Cardiac fibroblast (primary cell): ENCODE results near the gene PANX3.

Source experiments
- DNase-seq, 2 donors: peaks; one replicate each; pipeline versions ENCODE4 v3.0.0 to v3.0.0-alpha.2; 2010; ENCODE audit warnings: low read depth in 2 of 2
- H3K4me3 ChIP-seq, 2 donors: replicated peaks in 1 of 2; 1 replicate in 1 of 2; 2 replicates in 1 of 2; pipeline ENCODE4 v1.5.1; 2011; ENCODE audit warnings: low read depth in 2 of 2, low read length in 2 of 2, mild to moderate bottlenecking in 2 of 2, moderate library complexity in 1 of 2
- TF ChIP-seq, protein P1 (sequence below): IDR thresholded peaks from one replicate; pipeline ENCODE4 v1.5.1; 2011; ENCODE audit warnings: low read depth, mild to moderate bottlenecking, low read length, inconsistent platforms

PANX3 gene

DNA sequence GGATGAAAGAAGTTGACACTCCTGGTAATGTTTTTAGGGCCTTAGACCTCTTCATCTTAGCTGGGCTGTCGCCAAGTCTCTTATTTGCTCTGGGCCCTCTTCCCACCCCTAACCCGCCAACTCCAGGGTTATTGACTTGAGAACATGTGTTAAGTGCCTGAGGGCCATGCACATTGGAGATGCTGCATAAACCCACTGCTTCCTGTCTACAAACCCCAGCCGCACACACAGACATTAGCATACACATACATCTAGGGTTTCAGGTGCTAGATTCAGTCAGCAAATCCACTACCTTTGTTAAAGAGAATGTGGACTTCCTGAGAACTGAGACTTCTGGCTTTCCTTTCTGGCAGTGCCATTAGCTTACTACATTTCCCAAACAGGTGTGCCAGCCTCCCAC is 817 bp downstream of the PANX3 start:
- TF ChIP-seq, protein P1, sequence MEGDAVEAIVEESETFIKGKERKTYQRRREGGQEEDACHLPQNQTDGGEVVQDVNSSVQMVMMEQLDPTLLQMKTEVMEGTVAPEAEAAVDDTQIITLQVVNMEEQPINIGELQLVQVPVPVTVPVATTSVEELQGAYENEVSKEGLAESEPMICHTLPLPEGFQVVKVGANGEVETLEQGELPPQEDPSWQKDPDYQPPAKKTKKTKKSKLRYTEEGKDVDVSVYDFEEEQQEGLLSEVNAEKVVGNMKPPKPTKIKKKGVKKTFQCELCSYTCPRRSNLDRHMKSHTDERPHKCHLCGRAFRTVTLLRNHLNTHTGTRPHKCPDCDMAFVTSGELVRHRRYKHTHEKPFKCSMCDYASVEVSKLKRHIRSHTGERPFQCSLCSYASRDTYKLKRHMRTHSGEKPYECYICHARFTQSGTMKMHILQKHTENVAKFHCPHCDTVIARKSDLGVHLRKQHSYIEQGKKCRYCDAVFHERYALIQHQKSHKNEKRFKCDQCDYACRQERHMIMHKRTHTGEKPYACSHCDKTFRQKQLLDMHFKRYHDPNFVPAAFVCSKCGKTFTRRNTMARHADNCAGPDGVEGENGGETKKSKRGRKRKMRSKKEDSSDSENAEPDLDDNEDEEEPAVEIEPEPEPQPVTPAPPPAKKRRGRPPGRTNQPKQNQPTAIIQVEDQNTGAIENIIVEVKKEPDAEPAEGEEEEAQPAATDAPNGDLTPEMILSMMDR, result no peak
- H3K4me3 ChIP-seq, result no peak overlapping the region
- DNase-seq, result no peak

DNA sequence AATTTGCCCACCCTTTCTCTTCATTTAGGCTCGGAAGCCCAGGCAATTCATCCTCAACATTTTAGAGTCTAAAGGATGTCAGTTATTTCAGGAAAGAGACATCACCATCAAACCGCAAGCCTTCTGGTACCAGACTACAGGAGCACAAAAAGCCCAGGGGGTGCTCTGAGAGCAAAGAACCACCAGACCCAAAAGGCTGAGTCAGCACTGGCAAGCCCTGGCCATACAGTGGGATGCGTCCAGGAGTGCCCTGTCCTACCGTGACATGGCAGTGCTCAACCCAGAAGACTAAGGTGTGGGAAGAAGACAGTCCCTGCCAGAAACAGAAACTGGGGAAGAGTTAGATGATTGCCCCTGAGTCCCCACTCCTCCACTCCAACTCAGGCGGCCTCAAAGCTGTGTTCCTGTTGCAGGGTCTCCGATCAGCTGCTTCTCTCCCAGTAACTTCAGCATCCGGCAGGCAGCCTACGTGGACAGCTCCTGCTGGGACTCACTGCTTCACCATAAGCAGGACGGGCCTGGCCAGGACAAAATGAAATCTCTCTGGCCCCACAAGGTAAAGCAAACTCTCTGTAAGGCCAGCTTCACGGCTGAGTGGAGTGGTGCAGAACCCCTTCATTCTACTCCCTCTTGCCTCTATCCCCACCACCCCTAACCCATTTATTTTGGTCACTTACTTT is 1.5 kb downstream of the PANX3 start:
- TF ChIP-seq, protein P1, result no peak
- no peak overlapping the region for H3K4me3 ChIP-seq
- DNase-seq, result peak in 1 of 2 donors; percentile 15

DNA sequence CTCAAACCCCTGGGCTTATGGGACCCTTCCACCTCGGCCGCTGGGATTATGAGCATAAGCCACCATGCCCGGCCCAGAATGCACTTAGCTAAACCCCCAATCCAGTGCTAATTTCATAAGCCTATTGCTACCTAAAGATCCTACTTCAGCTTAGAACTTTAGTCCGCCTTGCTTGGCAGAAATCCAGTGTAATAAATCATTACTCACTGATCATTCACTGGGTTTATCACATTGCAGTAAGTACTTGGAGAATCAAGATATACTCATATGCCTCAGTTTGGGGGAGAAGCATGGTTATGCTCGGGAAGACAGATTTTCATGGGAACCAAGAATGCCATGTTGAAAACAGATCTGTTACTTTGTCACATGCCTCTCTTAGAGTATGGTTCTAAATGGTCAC is 7.6 kb downstream of the PANX3 start:
- no peak for DNase-seq
- TF ChIP-seq, protein P1, result no peak

DNA sequence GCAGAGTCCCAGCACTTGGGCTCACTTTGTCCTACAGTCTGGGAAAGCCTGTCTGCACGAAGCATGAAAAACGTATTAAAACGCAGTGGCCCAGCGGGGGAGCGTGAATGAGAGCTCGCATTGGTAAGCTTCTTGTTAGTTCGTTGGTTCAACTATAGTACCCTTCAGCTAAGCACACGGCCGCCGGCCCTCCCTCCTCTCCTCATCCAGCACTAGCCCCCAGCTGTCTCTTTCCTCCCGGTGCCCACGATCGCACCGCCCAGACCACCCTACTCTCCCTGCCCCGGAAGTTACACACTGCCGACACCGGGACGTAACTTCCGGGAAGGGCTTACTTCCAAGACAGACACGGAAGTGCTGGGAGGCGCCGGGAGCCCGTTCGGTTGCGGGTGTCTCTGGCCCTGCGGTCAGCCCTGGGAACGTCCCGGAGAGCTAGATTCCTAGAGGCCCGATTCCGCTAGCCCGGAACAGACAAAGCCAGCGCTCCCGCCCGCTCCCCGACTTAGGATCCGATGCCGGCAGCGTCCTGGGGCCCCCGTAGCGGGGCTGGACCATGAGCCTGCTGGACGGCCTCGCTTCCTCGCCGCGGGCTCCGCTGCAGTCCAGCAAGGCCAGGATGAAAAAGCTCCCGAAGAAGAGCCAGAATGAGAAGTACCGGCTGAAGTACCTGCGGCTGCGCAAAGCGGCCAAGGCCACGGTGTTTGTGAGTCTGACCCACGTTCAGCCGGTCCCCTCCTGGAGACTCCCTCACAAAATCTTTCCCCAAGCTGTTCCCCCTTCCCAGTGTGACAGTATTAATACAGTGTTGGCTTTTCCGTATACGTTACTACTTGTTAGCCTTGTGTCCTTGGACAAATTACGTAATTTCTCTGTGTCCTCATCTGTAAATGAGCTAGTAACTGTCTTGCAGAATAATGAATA is 11.6 kb downstream of the PANX3 start, which contains the start of gene TBRG1:
Gene TBRG1, plus strand, starts transcription at position 334 of the 921 bp plus-strand sequence. Its CDS starts 220 bp downstream, at position 554.
- DNase-seq, result peak; percentile 89 to 93
- TF ChIP-seq, protein P1, result no peak
- H3K4me3 ChIP-seq, result peak within 1 kb of the TSS; percentile 81 to 87

More for the DNA sequence above, 7.6 kb downstream of the PANX3 start:
- H3K4me3 ChIP-seq, result no peak overlapping the region

DNA sequence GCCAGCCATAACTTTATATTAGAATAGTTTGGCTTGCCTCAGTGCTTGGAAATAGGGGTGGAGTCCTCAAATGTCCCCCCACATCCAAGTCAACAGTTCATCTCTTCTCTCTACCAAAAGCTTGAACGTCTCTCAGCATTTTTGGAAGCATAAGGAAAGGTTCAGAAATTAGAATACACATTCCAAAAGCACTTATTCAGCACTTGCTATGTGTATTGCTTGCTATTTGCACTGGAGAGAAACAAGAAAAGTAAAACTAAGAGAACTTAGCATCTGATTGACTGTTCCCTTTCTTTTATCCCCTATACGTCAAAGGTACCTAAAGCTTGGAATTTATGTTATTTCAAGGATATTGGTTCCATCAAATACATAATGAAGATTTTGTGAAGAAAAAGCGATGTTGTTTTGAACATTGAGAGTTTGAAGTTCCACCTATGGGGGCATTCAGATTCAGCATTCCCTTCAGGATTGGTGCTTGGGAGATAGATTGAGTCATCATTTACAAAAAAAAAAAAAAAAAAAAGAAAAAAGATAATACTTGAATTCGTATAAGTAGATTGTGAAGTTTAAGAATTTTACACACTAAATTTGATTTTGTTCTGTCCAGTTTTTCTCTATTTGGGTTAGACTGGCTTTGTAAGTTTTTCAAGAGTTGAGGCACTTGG is 12.8 kb downstream of the PANX3 start:
- TF ChIP-seq, protein P1, result no peak
- peak in 1 of 2 donors; percentile 42 for DNase-seq
- H3K4me3 ChIP-seq, result peak overlapping the region; percentile 81 to 87

DNA sequence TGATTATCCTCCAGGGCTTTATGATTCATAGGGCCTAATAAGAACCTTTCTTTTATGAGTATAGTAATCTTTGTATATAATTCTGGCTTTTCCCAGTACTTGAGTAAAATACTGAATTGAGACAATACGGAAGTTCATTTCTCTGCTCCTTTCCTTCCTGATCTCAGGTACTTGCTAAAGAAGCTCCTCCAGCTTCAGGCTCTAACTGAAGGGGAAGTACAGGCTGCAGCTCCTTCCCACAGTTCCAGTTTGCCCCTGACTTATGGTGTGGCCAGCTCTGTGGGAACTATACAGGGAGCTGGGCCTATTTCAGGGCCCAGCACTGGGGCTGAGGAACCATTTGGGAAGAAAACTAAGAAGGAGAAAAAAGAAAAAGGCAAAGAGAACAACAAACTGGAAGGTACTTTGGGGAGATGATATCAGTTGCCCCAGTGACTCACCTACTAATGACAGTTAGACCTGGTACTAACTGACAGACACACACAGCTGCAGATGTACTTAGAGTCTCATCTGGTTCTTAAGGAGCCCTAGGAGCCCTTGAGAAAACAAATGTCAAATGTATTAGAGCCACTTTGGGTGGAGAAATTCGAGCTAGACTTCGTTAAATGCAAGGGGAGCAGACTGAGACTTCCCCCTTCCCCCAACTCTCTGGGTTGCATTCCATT is 14.4 kb downstream of the PANX3 start:
- TF ChIP-seq, protein P1, result no peak
- no peak overlapping the region for H3K4me3 ChIP-seq
- DNase-seq, result no peak
